ENCODE data around the gene TP53I11.

Gene TP53I11

GRCh38 chr11:44957040-44957515 lies 6.4 kb upstream of the TP53I11 start:
- DNase-seq (ENCODE audit: low read depth in 2 of 2) = no peak

- no peak for DNase-seq (ENCODE audit: low read depth in 2 of 2)
These were observed 4.5 kb upstream of the TP53I11 start for GRCh38 chr11:44955015-44955738.

- no peak for DNase-seq (ENCODE audit: low read depth in 2 of 2)
These were observed 3.6 kb upstream of the TP53I11 start for GRCh38 chr11:44954051-44954906.

- no peak for DNase-seq (ENCODE audit: low read depth in 2 of 2)
These were observed 2.0 kb upstream of the TP53I11 start for GRCh38 chr11:44952500-44953260.

- no peak for DNase-seq (ENCODE audit: low read depth in 2 of 2)
These were observed 1.4 kb upstream of the TP53I11 start for GRCh38 chr11:44952082-44952481.

- DNase-seq (ENCODE audit: low read depth in 2 of 2) = no peak
These were observed 555 bp downstream of the TP53I11 start for GRCh38 chr11:44950031-44950624.

GRCh38 chr11:44949160-44950030 lies 1.3 kb downstream of the TP53I11 start:
- no peak for DNase-seq (ENCODE audit: low read depth in 2 of 2)

GRCh38 chr11:44948155-44948554 lies 2.5 kb downstream of the TP53I11 start:
- no peak for DNase-seq (ENCODE audit: low read depth in 2 of 2)

- DNase-seq (ENCODE audit: low read depth in 2 of 2) = no peak
These were observed 3.6 kb downstream of the TP53I11 start for GRCh38 chr11:44947114-44947513.

- DNase-seq (ENCODE audit: low read depth in 2 of 2) = no peak
These were observed 4.4 kb downstream of the TP53I11 start for GRCh38 chr11:44946263-44946662.

GRCh38 chr11:44945666-44946065 lies 5.0 kb downstream of the TP53I11 start:
- no peak for DNase-seq (ENCODE audit: low read depth in 2 of 2)

GRCh38 chr11:44944853-44945235 lies 5.8 kb downstream of the TP53I11 start:
- no peak for DNase-seq (ENCODE audit: low read depth in 2 of 2)

GRCh38 chr11:44944181-44944852 lies 6.4 kb downstream of the TP53I11 start:
- DNase-seq (ENCODE audit: low read depth in 2 of 2) = no peak

- no peak for DNase-seq (ENCODE audit: low read depth in 2 of 2)
These were observed 7.0 kb downstream of the TP53I11 start for GRCh38 chr11:44943696-44944095.

GRCh38 chr11:44943118-44943517 lies 7.6 kb downstream of the TP53I11 start:
- no peak for DNase-seq (ENCODE audit: low read depth in 2 of 2)

GRCh38 chr11:44942029-44942955 lies 8.4 kb downstream of the TP53I11 start:
- DNase-seq (ENCODE audit: low read depth in 2 of 2) = no peak

GRCh38 chr11:44941259-44942021 lies 9.2 kb downstream of the TP53I11 start:
- no peak for DNase-seq (ENCODE audit: low read depth in 2 of 2)

- no peak for DNase-seq (ENCODE audit: low read depth in 2 of 2)
These were observed 9.8 kb downstream of the TP53I11 start for GRCh38 chr11:44940835-44941234.
